HEK293 (cell line): ENCODE data around the gene BABAM1.

Experiments used
- CTCF ChIA-PET: fragments of 350-600 bp; formaldehyde crosslinking; extraction: SDS; loops from one replicate; lab custom pipeline; 2021; ENCODE audit warnings: antibody characterized with exemption; lab: Yijun Ruan, JAX
- POLR2A ChIA-PET: fragments of 300-600 bp; formaldehyde crosslinking; extraction: SDS; loops from one replicate; lab custom pipeline; 2020; ENCODE audit warnings: antibody characterized with exemption, inconsistent platforms; lab: Yijun Ruan, JAX
- H3K27ac ChIP-seq: fragments of 200-500 bp; sonication (Bioruptor generic); 2 replicates; pipeline ENCODE4 v1.5.1; 2014; ENCODE audit warnings: low read depth, low read length, control low read depth, inconsistent platforms; ENCODE audit errors: extremely low read depth
- H3K36me3 ChIP-seq, 2 experiments: fragments of 200-500 bp in 1 of 2; sonication (Bioruptor generic) in 1 of 2; 1 replicate in 1 of 2; 2 replicates in 1 of 2; pipeline ENCODE4 v1.5.1; 2014 to 2017; ENCODE audit warnings: inconsistent platforms in 2 of 2, low read length in 2 of 2; ENCODE audit not compliant: control insufficient read depth in 2 of 2, insufficient read depth in 1 of 2
- H3K4me1 ChIP-seq: fragments of 200-500 bp; sonication (Bioruptor generic); 2 replicates; pipeline ENCODE4 v1.5.1; 2014; ENCODE audit warnings: mild to moderate bottlenecking, low read length, inconsistent platforms; ENCODE audit not compliant: control insufficient read depth, insufficient read depth
- H3K4me3 ChIP-seq: 2 replicates; pipeline ENCODE4 v1.5.1; 2011; ENCODE audit warnings: low read depth, mild to moderate bottlenecking, control low read depth, low read length, moderate library complexity
- H3K9me3 ChIP-seq: fragments of 200-500 bp; sonication (Bioruptor generic); 2 replicates; pipeline ENCODE4 v1.5.1; 2014; ENCODE audit warnings: low read depth, low read length, inconsistent platforms; ENCODE audit not compliant: control insufficient read depth, insufficient read depth
- BCL11B ChIP-seq: fragments of 450-650 bp; formaldehyde crosslinking; IDR thresholded peaks from 2 replicates; pipeline ENCODE4 v1.5.1; 2016; ENCODE audit warnings: low read depth, missing biosample characterization, missing genetic modification characterization
- ELK4 ChIP-seq: IDR thresholded peaks from 2 replicates; pipeline ENCODE4 v1.6.1; 2011; ENCODE audit warnings: mild to moderate bottlenecking, low read depth, low read length, borderline replicate concordance
- FEZF1 ChIP-seq: fragments of 450-650 bp; formaldehyde crosslinking; IDR thresholded peaks from 2 replicates; pipeline ENCODE4 v1.5.1; 2016; ENCODE audit warnings: missing biosample characterization, missing genetic modification characterization
- GLI2 ChIP-seq: fragments of 450-650 bp; formaldehyde crosslinking; IDR thresholded peaks from 2 replicates; pipeline ENCODE4; 2017; ENCODE audit warnings: missing biosample characterization, missing genetic modification characterization, low read depth, borderline replicate concordance
- HOXA7 ChIP-seq: sonication (generic); formaldehyde crosslinking; IDR thresholded peaks from 2 replicates; pipeline ENCODE4 v1.8.1; 2022; ENCODE audit warnings: missing genetic modification reagents, borderline replicate concordance
- KLF9 ChIP-seq: fragments of 450-650 bp; formaldehyde crosslinking; IDR thresholded peaks from 2 replicates; pipeline ENCODE4 v1.5.1; 2016; ENCODE audit warnings: missing biosample characterization, missing genetic modification characterization, low read depth
- PRDM6 ChIP-seq: fragments of 450-650 bp; formaldehyde crosslinking; IDR thresholded peaks from 2 replicates; pipeline ENCODE4 v1.5.1; 2017; ENCODE audit warnings: missing biosample characterization, missing genetic modification characterization
- SCRT2 ChIP-seq: fragments of 450-650 bp; formaldehyde crosslinking; IDR thresholded peaks from 2 replicates; pipeline ENCODE4 v1.5.1; 2016; ENCODE audit warnings: missing biosample characterization, missing genetic modification characterization
- SP2 ChIP-seq: fragments of 450-650 bp; formaldehyde crosslinking; IDR thresholded peaks from 2 replicates; pipeline ENCODE4 v1.5.1; 2016; ENCODE audit warnings: missing biosample characterization, missing genetic modification characterization
- ZNF175 ChIP-seq: fragments of 450-650 bp; formaldehyde crosslinking; IDR thresholded peaks from 2 replicates; pipeline ENCODE4 v1.5.1; 2016; ENCODE audit warnings: missing biosample characterization, missing genetic modification characterization
- ZNF211 ChIP-seq: fragments of 450-650 bp; formaldehyde crosslinking; IDR thresholded peaks from 2 replicates; pipeline ENCODE4 v1.5.1; 2016; ENCODE audit warnings: low read depth, missing biosample characterization, missing genetic modification characterization
- ZNF248 ChIP-seq: fragments of 450-650 bp; formaldehyde crosslinking; IDR thresholded peaks from 2 replicates; pipeline ENCODE4 v1.5.1; 2017; ENCODE audit warnings: missing biosample characterization, missing genetic modification characterization
- ZNF354C ChIP-seq: fragments of 450-650 bp; formaldehyde crosslinking; IDR thresholded peaks from 2 replicates; pipeline ENCODE4 v1.5.1; 2016; ENCODE audit warnings: missing biosample characterization, missing genetic modification characterization, low read depth, borderline replicate concordance
- ZNF391 ChIP-seq: fragments of 450-650 bp; formaldehyde crosslinking; IDR thresholded peaks from 2 replicates; pipeline ENCODE4 v1.5.1; 2016; ENCODE audit warnings: low read depth, missing biosample characterization, missing genetic modification characterization, borderline replicate concordance
- ZNF398 ChIP-seq: fragments of 450-650 bp; formaldehyde crosslinking; IDR thresholded peaks from 2 replicates; pipeline ENCODE4 v1.5.1; 2017; ENCODE audit warnings: missing biosample characterization, missing genetic modification characterization
- ZNF473 ChIP-seq: fragments of 450-650 bp; formaldehyde crosslinking; IDR thresholded peaks from 2 replicates; pipeline ENCODE4 v1.5.1; 2017; ENCODE audit warnings: missing biosample characterization, missing genetic modification characterization
- ZNF549 ChIP-seq: fragments of 450-650 bp; IDR thresholded peaks from 2 replicates; pipeline ENCODE4 v1.5.1; 2018; ENCODE audit warnings: missing biosample characterization, missing genetic modification characterization, mild to moderate bottlenecking, inconsistent platforms, moderate library complexity
- ZNF560 ChIP-seq: fragments of 450-650 bp; formaldehyde crosslinking; IDR thresholded peaks from 2 replicates; pipeline ENCODE4 v1.5.1; 2017; ENCODE audit warnings: missing biosample characterization, missing genetic modification characterization, borderline replicate concordance
- ZNF670 ChIP-seq: fragments of 450-650 bp; formaldehyde crosslinking; IDR thresholded peaks from 2 replicates; pipeline ENCODE4 v1.5.1; 2016; ENCODE audit warnings: missing biosample characterization, missing genetic modification characterization, low read depth
- ZNF792 ChIP-seq: fragments of 450-650 bp; formaldehyde crosslinking; IDR thresholded peaks from 2 replicates; pipeline ENCODE4 v1.5.1; 2016; ENCODE audit warnings: missing biosample characterization, missing genetic modification characterization
- ZNF830 ChIP-seq: fragments of 450-650 bp; IDR thresholded peaks from 2 replicates; pipeline ENCODE4 v1.5.0; 2018; ENCODE audit warnings: missing biosample characterization, missing genetic modification characterization, low read depth, mild to moderate bottlenecking, moderate library complexity

BABAM1 gene

GRCh38 chr19:17323300-17323963 is 56.2 kb downstream of the BABAM1 start (continued):
- no peak for TF ChIP-seq PRDM6 (tag by site-specific recombination)

DNA sequence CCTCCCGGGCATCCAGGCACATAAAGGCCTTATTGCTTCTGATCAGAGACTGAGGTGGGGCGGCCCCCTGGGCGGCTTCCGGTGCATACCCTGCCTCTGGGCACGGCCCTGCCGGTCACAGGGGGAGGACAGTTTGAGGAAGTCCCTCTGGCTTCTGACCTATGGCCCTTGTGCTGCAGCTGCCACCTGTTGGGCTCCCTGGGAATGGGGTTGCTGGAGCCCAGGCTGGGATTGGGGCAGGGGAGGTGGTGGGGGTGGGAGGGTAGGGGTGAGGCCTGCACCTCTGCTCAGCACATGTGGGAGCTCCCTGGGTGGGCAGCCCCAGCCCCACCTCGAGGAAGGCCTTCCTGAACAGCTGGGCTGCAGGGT is 56.7 kb downstream of the BABAM1 start:
- POLR2A ChIA-PET, result interaction anchor here (1.6 to 2.2 kb wide), 2 partner anchors 10 to 14 kb away, joined by 4 to 12 read pairs; partner anchors contain the start of gene DDA1
- peaks cover 0 to 38% of the 10 kb centered on the region in 2 experiments; a peak in 2 of 3 replicates for H3K36me3 ChIP-seq
- no peak overlapping the region for H3K27ac ChIP-seq
- H3K4me1 ChIP-seq, result no peaks in the 10 kb centered on the region
- H3K4me3 ChIP-seq, result no peak overlapping the region
- no peaks in the 10 kb centered on the region for H3K9me3 ChIP-seq
- CTCF ChIA-PET, result no interaction called here
- TF ChIP-seq ZNF211 (tag by site-specific recombination) (no peak), ZNF391 (no peak), ZNF792 (tag by site-specific recombination) (no peak), SCRT2 (tag by site-specific recombination) (peak; percentile 71; the same call in 1 of the 2 replicates), ZNF354C (tag by site-specific recombination) (no peak), ZNF560 (tag by site-specific recombination) (no peak), SP2 (tag by site-specific recombination) (no peak), FEZF1 (tag by site-specific recombination) (no peak)

GRCh38 chr19:17324357-17325114 is 57.3 kb downstream of the BABAM1 start:
- Histone ChIP-seq H3K4me1 (no peaks in the 10 kb centered on the region), H3K4me3 (no peak overlapping the region), H3K9me3 (no peaks in the 10 kb centered on the region), H3K36me3 (peaks cover 0 to 32% of the 10 kb centered on the region in 2 experiments; a peak in 2 of 3 replicates), H3K27ac (no peak overlapping the region)
- ChIA-PET CTCF (no interaction called here), POLR2A (interaction anchor here (1.6 to 2.2 kb wide), 2 partner anchors 9 to 15 kb away, joined by 4 to 12 read pairs; partner anchors contain the start of gene DDA1)
- TF ChIP-seq ELK4 (no peak), ZNF560 (tag by site-specific recombination) (no peak), ZNF549 (no peak), BCL11B (tag by site-specific recombination) (no peak), ZNF248 (no peak), KLF9 (tag by site-specific recombination) (no peak), ZNF670 (tag by site-specific recombination) (no peak), HOXA7 (CRISPR knock-in tag) (no peak), GLI2 (no peak), PRDM6 (tag by site-specific recombination) (no peak), ZNF830 (no peak), ZNF473 (tag by site-specific recombination) (no peak), ZNF175 (tag by site-specific recombination) (no peak), ZNF398 (tag by site-specific recombination) (no peak)
